HFFc6 (cell line): Measurements from ENCODE around the gene TMPRSS11A. TPM values are rescaled to one million over a fixed set of nuclear protein-coding genes. Genes with fewer than 3 reads are reported as not detected.

Experiments used
- DNase-seq: peaks from one replicate; pipeline ENCODE4 v3.0.0-alpha.2; 2018
- H3K27ac Mint-ChIP-seq: 2 replicates; pipeline ENCODE4 v1.8.0; 2020; ENCODE audit warnings: mild to moderate bottlenecking, mixed read lengths
- H3K27me3 Mint-ChIP-seq: 2 replicates; pipeline ENCODE4 v1.8.0; 2021; ENCODE audit warnings: mild to moderate bottlenecking, moderate library complexity, mixed read lengths; ENCODE audit not compliant: insufficient read depth
- H3K36me3 Mint-ChIP-seq: 2 replicates; pipeline ENCODE4 v1.8.0; 2021; ENCODE audit warnings: low read depth, mixed read lengths
- H3K4me1 Mint-ChIP-seq: 2 replicates; pipeline ENCODE4 v1.8.0; 2020; ENCODE audit warnings: low read depth, mixed read lengths
- H3K4me3 Mint-ChIP-seq: 2 replicates; pipeline ENCODE4 v1.8.0; 2020; ENCODE audit warnings: mild to moderate bottlenecking, moderate library complexity, mixed read lengths
- H3K9me3 Mint-ChIP-seq: 2 replicates; pipeline ENCODE4 v1.8.0; 2020; ENCODE audit warnings: mild to moderate bottlenecking, mixed read lengths
- long read RNA-seq: library from polyadenylated mRNA; unstranded; transcript quantifications from one replicate; pipeline ENCODE4 v2.0.0, GENCODE V29; 2019
- total RNA-seq, 6 experiments: library from RNA; stranded (reverse); fragmentation: NEBNext Ultra II Directional; extraction: Animal tissue kit (Norgen Biotek cat#: 25700); gene quantifications; 2 replicates in 1 of 6; 3 replicates in 5 of 6; pipeline ENCODE4 v1.2.3, GENCODE V29; 2021
- TF ChIP-seq, protein P1 (sequence below): fragments of 200-600 bp; sonication (generic); IDR thresholded peaks from 2 replicates; pipeline ENCODE4 v1.5.0; 2021; ENCODE audit warnings: antibody characterized with exemption, mild to moderate bottlenecking

The TMPRSS11A gene, protein sequence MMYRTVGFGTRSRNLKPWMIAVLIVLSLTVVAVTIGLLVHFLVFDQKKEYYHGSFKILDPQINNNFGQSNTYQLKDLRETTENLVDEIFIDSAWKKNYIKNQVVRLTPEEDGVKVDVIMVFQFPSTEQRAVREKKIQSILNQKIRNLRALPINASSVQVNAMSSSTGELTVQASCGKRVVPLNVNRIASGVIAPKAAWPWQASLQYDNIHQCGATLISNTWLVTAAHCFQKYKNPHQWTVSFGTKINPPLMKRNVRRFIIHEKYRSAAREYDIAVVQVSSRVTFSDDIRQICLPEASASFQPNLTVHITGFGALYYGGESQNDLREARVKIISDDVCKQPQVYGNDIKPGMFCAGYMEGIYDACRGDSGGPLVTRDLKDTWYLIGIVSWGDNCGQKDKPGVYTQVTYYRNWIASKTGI
- not detected for total RNA-seq
- long read RNA-seq, result 0 reads

DNA sequence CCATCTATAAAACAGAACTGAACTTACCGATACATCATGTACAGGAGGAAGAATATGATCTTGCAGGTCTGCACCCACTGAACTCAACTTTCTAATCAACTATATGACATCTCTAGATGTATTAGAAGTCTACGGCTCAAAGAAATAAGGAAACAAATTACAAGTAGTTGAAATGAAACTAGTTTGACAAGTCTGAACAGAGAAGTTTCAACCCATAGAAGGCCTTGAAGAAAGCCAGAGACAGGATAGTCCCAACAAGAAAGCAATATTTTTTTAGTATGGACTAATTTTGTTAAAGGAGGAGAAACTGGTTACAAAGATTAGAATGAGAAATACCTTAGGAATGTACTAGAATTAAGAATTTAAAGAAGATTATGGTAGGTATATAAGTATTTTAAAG, at the start of gene TMPRSS11A:
Gene TMPRSS11A (minus strand): TSS at position 138 of the 400 bp plus-strand sequence. CDS start 100 bp downstream, at position 38.
- no peak for DNase-seq
- no peak within 1 kb of the TSS for H3K4me3 Mint-ChIP-seq
- H3K36me3 Mint-ChIP-seq, result no peaks in the 10 kb centered on the region
- H3K4me1 Mint-ChIP-seq, result no peaks in the 10 kb centered on the region
- TF ChIP-seq, protein P1, sequence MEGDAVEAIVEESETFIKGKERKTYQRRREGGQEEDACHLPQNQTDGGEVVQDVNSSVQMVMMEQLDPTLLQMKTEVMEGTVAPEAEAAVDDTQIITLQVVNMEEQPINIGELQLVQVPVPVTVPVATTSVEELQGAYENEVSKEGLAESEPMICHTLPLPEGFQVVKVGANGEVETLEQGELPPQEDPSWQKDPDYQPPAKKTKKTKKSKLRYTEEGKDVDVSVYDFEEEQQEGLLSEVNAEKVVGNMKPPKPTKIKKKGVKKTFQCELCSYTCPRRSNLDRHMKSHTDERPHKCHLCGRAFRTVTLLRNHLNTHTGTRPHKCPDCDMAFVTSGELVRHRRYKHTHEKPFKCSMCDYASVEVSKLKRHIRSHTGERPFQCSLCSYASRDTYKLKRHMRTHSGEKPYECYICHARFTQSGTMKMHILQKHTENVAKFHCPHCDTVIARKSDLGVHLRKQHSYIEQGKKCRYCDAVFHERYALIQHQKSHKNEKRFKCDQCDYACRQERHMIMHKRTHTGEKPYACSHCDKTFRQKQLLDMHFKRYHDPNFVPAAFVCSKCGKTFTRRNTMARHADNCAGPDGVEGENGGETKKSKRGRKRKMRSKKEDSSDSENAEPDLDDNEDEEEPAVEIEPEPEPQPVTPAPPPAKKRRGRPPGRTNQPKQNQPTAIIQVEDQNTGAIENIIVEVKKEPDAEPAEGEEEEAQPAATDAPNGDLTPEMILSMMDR, result no peak
- H3K9me3 Mint-ChIP-seq, result no peaks in the 10 kb centered on the region
- H3K27me3 Mint-ChIP-seq, result peaks cover 3% of the 10 kb centered on the region
- H3K27ac Mint-ChIP-seq, result no peak within 1 kb of the TSS

DNA sequence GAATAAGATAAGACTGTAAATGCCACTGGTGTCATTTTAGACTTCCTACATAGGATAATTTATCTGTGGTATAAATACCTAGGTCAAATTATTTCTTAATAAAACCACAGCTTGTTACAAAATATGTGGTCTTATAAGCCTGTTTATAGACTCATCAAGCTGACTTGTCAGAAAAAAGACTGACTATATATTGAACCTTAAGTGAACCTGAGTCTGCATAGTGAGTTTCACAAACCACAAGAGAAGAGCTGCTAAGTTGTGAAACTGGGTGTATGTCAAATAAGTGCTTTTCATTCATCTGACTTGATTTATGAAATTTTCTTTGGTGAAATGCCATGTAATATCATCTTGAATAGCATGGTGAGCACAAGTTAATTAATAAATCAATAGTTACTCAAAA, 48.4 kb upstream of the TMPRSS11A start:
- H3K9me3 Mint-ChIP-seq, result no peaks in the 10 kb centered on the region
- peaks cover 4% of the 10 kb centered on the region; the same call in 1 of the 2 replicates for H3K27me3 Mint-ChIP-seq
- DNase-seq, result no peak
- no peaks in the 10 kb centered on the region for H3K36me3 Mint-ChIP-seq
- TF ChIP-seq, protein P1, result no peak
- H3K27ac Mint-ChIP-seq, result no peak overlapping the region
- no peaks in the 10 kb centered on the region for H3K4me1 Mint-ChIP-seq
- H3K4me3 Mint-ChIP-seq, result no peak overlapping the region

DNA sequence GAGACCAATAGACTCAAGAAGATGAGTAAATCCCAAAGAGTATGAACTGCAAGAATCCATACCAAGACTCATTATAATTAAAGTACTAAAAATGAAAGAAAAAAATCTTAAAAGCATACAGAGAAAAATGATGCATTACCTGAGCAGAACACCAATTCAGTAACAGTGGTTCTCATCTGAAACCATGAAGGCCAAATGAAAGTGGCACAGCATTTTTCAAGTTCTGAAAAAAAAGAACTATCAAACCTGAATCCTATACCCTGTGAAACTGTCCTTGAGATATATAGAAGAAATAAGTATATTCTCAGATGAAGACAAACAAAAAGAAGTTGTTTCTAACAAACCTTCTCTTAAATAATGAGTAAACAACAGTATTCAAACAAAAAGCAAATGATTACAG, 39.6 kb upstream of the TMPRSS11A start:
- DNase-seq, result no peak
- no peak overlapping the region for H3K27ac Mint-ChIP-seq
- peaks cover 2% of the 10 kb centered on the region; the same call in 1 of the 2 replicates for H3K27me3 Mint-ChIP-seq
- H3K4me1 Mint-ChIP-seq, result no peaks in the 10 kb centered on the region
- H3K9me3 Mint-ChIP-seq, result no peaks in the 10 kb centered on the region
- no peaks in the 10 kb centered on the region for H3K36me3 Mint-ChIP-seq
- no peak overlapping the region for H3K4me3 Mint-ChIP-seq
- TF ChIP-seq, protein P1, result no peak

DNA sequence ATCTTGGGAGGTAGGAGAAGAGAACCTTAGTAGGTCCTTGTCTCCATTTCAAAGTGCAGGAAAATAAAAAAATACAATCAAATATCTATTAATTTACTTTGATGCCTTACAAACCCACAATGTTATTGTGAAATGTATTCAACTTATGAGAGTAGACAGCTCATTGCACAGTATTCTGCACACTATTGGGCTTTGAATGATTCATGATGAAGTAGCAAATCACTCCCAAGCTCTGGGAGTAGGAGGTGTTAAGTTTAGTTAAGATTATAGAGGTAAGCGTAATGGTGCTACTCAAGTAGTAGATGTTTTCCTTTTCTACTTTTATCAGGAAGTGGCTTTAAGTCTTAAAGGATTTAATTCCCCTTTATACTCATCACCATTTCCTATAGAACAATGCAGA, 32.8 kb upstream of the TMPRSS11A start:
- Mint-ChIP-seq H3K27me3 (peaks cover 4% of the 10 kb centered on the region), H3K4me1 (no peaks in the 10 kb centered on the region), H3K4me3 (no peak overlapping the region), H3K36me3 (no peaks in the 10 kb centered on the region), H3K9me3 (no peaks in the 10 kb centered on the region), H3K27ac (no peak overlapping the region)
- DNase-seq, result no peak
- TF ChIP-seq, protein P1, result no peak

DNA sequence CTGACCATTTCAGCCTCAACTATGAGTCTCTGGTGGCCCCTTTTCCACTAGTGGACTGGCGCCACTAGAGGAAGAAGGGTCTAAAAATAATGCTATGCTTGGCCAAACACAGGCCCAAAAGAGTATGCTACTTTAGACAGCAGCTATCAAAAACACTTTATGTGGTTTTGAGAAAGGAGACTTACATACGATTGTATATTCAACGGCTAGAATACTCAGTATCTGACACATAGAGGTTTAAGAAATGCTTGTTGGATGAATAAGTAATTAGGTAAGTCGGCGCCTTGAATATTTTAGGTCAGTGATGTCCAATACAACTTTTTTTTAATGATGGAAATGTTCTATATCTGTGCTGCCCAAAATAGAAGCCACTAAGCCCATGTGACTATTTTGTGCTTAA, 25.7 kb upstream of the TMPRSS11A start:
- Mint-ChIP-seq H3K4me1 (peaks cover 14% of the 10 kb centered on the region), H3K4me3 (no peak overlapping the region), H3K27me3 (peaks cover 5% of the 10 kb centered on the region), H3K27ac (peak overlapping the region; percentile 27), H3K36me3 (no peaks in the 10 kb centered on the region), H3K9me3 (no peaks in the 10 kb centered on the region)
- peak; percentile 3 for DNase-seq
- TF ChIP-seq, protein P1, result no peak
